ENCODE measurements around the gene VTI1A. TPM values are rescaled to one million over a fixed set of nuclear protein-coding genes. Genes with fewer than 3 reads are reported as not detected.

Gene VTI1A
- total RNA-seq, 3 donors from 2014 or later (not counting 1 experiment from before 2014, with no cell fraction given) = 62.6 to 77.6 (median 68.2) TPM

DNA sequence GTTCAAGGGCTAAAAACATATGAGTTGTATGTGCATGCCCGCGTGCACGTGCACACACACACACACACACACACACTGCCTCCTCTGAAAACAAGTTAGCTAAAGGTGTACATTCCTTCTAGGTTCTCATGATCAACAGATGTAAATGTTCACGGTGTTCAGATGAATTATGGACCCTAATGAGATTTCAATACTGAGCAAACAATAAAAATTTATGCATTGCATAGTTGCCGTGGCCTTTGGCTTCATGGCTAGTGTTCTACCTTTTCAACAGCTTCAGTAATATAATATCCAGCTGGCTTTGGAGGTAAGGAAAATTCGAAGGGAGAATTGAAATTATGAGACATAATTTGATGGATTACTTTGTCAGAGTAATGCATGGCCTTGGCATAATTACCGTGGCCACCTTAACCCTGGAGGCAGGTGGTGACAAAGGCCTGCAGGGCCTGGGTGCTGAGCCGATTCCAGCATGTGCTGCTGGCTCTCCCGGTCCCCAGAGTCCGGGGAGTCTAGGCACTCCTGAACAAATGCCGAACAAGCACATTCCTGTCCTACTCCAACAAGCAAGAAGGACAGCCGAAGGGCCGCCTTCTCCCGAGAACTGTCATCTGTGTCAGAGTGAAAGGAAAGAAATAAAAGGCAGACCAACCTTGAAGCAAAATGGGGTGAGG is 336.5 kb downstream of the VTI1A start:
- Mint-ChIP-seq H3K27ac (no peak overlapping the region), H3K4me3 (no peak overlapping the region), H3K4me1 (peaks cover 0 to 7% of the 10 kb centered on the region in 2 donors), H3K9me3 (no peaks in the 10 kb centered on the region), H3K27me3 (ENCODE audit: low read depth in 2 of 2) (no peaks in the 10 kb centered on the region), H3K36me3 (no peaks in the 10 kb centered on the region)
- Histone ChIP-seq H3K27me3 (ENCODE audit: control insufficient read depth, insufficient read depth, low read length) (no peaks in the 10 kb centered on the region), H3K4me3 (ENCODE audit: low read length) (no peak overlapping the region), H3K4me1 (ENCODE audit: control insufficient read depth, insufficient read depth, low read length) (no peaks in the 10 kb centered on the region), H3K36me3 (ENCODE audit: control insufficient read depth, insufficient read depth, low read length) (no peaks in the 10 kb centered on the region), H3K27ac (ENCODE audit: low read length) (no peak overlapping the region), H3K9me3 (ENCODE audit: control insufficient read depth, insufficient read depth, low read length) (no peaks in the 10 kb centered on the region)
- intact Hi-C loops (cut with micrococcal nuclease) = no loop called here
- no peak for DNase-seq
- ATAC-seq = no peak
- TF ChIP-seq, protein P1, sequence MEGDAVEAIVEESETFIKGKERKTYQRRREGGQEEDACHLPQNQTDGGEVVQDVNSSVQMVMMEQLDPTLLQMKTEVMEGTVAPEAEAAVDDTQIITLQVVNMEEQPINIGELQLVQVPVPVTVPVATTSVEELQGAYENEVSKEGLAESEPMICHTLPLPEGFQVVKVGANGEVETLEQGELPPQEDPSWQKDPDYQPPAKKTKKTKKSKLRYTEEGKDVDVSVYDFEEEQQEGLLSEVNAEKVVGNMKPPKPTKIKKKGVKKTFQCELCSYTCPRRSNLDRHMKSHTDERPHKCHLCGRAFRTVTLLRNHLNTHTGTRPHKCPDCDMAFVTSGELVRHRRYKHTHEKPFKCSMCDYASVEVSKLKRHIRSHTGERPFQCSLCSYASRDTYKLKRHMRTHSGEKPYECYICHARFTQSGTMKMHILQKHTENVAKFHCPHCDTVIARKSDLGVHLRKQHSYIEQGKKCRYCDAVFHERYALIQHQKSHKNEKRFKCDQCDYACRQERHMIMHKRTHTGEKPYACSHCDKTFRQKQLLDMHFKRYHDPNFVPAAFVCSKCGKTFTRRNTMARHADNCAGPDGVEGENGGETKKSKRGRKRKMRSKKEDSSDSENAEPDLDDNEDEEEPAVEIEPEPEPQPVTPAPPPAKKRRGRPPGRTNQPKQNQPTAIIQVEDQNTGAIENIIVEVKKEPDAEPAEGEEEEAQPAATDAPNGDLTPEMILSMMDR (IDR thresholded peaks at IDR 0.05) = no peak
- WGBS (ENCODE audit: insufficient coverage) = 96% methylated on average over 13 of the region's 14 CpGs

DNA sequence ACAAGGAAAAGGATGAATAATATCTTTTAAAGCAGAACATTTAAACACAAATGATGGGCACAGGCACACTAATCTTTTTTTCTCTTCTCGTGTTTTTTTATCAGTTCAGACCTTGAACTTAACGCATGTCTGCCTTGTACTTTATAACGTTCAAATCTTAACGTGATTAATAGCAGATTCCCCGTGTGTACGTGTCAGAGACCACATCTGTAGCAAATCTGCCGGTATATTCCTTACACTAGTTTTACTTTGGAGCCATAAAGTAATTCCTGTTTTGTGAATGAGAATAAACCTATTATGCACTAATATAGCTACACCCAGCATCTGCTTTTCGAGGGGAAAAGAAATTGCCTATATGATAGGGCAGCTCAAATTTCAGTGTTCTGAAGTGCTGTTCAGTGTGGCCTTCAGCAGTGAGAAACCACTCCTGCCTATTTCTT is 337.0 kb downstream of the VTI1A start:
- TF ChIP-seq, protein P1 (IDR thresholded peaks at IDR 0.05) = no peak
- no peaks in the 10 kb centered on the region for H3K4me1 ChIP-seq (ENCODE audit: control insufficient read depth, insufficient read depth, low read length)
- H3K36me3 Mint-ChIP-seq = no peaks in the 10 kb centered on the region

DNA sequence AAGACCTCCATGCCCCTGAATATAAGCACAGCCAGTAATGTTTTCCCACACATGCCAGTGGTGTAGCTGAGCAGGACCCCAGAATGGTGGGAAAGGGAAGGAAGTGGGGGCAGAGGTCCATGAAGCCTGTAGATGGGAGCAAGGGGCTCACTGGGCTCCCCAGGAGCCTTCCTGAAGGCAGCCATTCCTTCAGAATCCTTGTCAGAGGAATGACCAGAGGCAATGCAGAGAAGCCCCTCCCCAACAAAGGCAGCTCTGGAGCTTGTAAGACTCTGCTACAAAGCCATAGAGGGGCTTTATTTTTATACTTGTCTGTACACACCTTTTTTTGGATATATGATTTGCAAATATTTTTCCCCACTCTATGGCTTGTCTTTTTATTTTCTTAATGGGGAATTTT is 338.1 kb downstream of the VTI1A start:
- DNase-seq (no peak), ATAC-seq (no peak)
- Histone ChIP-seq H3K27me3 (ENCODE audit: control insufficient read depth, insufficient read depth, low read length) (no peaks in the 10 kb centered on the region), H3K36me3 (ENCODE audit: control insufficient read depth, insufficient read depth, low read length) (no peaks in the 10 kb centered on the region), H3K9me3 (ENCODE audit: control insufficient read depth, insufficient read depth, low read length) (no peaks in the 10 kb centered on the region), H3K4me3 (ENCODE audit: low read length) (no peak overlapping the region), H3K27ac (ENCODE audit: low read length) (no peak overlapping the region), H3K4me1 (ENCODE audit: control insufficient read depth, insufficient read depth, low read length) (no peaks in the 10 kb centered on the region)
- intact Hi-C loops (cut with micrococcal nuclease) = no loop called here
- Mint-ChIP-seq H3K27me3 (ENCODE audit: low read depth in 2 of 2) (no peaks in the 10 kb centered on the region), H3K9me3 (peaks cover 2 to 8% of the 10 kb centered on the region in 2 donors), H3K36me3 (peaks cover 10% of the 10 kb centered on the region), H3K4me1 (peaks cover 0 to 8% of the 10 kb centered on the region in 2 donors), H3K27ac (no peak overlapping the region), H3K4me3 (no peak overlapping the region)
- TF ChIP-seq, protein P1 (IDR thresholded peaks at IDR 0.05) = no peak

More for the DNA sequence above, 337.0 kb downstream of the VTI1A start:
- H3K4me1 Mint-ChIP-seq = peaks cover 0 to 1% of the 10 kb centered on the region in 2 donors
- ATAC-seq = no peak
- Histone ChIP-seq H3K27me3 (ENCODE audit: control insufficient read depth, insufficient read depth, low read length) (no peaks in the 10 kb centered on the region), H3K9me3 (ENCODE audit: control insufficient read depth, insufficient read depth, low read length) (no peaks in the 10 kb centered on the region), H3K4me3 (ENCODE audit: low read length) (no peak overlapping the region), H3K36me3 (ENCODE audit: control insufficient read depth, insufficient read depth, low read length) (no peaks in the 10 kb centered on the region), H3K27ac (ENCODE audit: low read length) (no peak overlapping the region)
- 97% methylated on average over 7 of the region's 8 CpGs for WGBS (ENCODE audit: insufficient coverage)
- H3K4me3 Mint-ChIP-seq = no peak overlapping the region
- H3K9me3 Mint-ChIP-seq = no peaks in the 10 kb centered on the region
- no peaks in the 10 kb centered on the region for H3K27me3 Mint-ChIP-seq (ENCODE audit: low read depth in 2 of 2)
- H3K27ac Mint-ChIP-seq = no peak overlapping the region
- no peak for DNase-seq
- intact Hi-C loops (cut with micrococcal nuclease) = no loop called here

DNA sequence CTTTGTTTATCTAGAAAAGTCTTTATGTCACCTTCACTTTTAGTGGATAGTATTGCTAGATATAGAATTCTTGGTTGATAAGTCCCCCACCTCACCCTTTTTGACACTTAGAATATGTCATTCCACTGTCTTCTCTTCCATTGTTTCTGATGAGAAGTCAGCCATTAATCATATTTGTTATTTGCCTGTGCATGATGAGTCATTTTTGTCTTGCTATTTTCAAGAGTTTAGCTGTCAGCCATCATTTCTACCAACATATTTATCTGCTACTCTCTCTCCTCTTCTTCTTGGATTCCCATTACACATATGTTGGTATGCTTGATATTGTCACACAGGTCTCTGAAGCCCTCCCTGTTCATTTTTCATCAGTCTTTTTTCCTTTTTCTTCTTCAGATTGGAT is 342.2 kb downstream of the VTI1A start:
- DNase-seq (no peak), ATAC-seq (no peak)
- H3K4me1 Mint-ChIP-seq = peaks cover 0 to 8% of the 10 kb centered on the region in 2 donors
- intact Hi-C loops (cut with micrococcal nuclease) = no loop called here
- no peak overlapping the region for H3K27ac ChIP-seq (ENCODE audit: low read length)
- H3K36me3 Mint-ChIP-seq = peaks cover 12% of the 10 kb centered on the region
- no peaks in the 10 kb centered on the region for H3K27me3 Mint-ChIP-seq (ENCODE audit: low read depth in 2 of 2)
- peaks cover 2 to 8% of the 10 kb centered on the region in 2 donors for H3K9me3 Mint-ChIP-seq
- no peaks in the 10 kb centered on the region for H3K36me3 ChIP-seq (ENCODE audit: control insufficient read depth, insufficient read depth, low read length)
- H3K4me1 ChIP-seq (ENCODE audit: control insufficient read depth, insufficient read depth, low read length) = no peaks in the 10 kb centered on the region
- H3K27ac Mint-ChIP-seq = no peak overlapping the region
- H3K9me3 ChIP-seq (ENCODE audit: control insufficient read depth, insufficient read depth, low read length) = no peaks in the 10 kb centered on the region
- no peak overlapping the region for H3K4me3 ChIP-seq (ENCODE audit: low read length)
- H3K27me3 ChIP-seq (ENCODE audit: control insufficient read depth, insufficient read depth, low read length) = no peaks in the 10 kb centered on the region
- TF ChIP-seq, protein P1 (IDR thresholded peaks at IDR 0.05) = no peak
- no peak overlapping the region for H3K4me3 Mint-ChIP-seq
